BLaER1 treated with 17β-estradiol and CSF1 and Interleukin-3, amounts not matched to agents 10 nM and 100 nM (cell line): ENCODE measurements around the gene RASA1.
"Not testable (repeated sequence)": the region's sequence is repeated elsewhere in the genome, so short reads cannot be mapped to it uniquely, and the experiment has no call there.

Source experiments
- H3K27ac ChIP-seq, 11 experiments: shearing (Covaris generic); formaldehyde crosslinking; 2 replicates each; pipeline ENCODE4 v1.8.1; 2022
- H3K27me3 ChIP-seq, 11 experiments: shearing (Covaris generic); formaldehyde crosslinking; 2 replicates each; pipeline ENCODE4 v1.8.1; 2022
- H3K36me3 ChIP-seq, 11 experiments: shearing (Covaris generic); formaldehyde crosslinking; 2 replicates each; pipeline ENCODE4 v1.8.1; 2022
- H3K4me1 ChIP-seq, 10 experiments: shearing (Covaris generic); formaldehyde crosslinking; 2 replicates each; pipeline ENCODE4 v1.8.1; 2022
- H3K4me2 ChIP-seq, 11 experiments: shearing (Covaris generic); formaldehyde crosslinking; 2 replicates each; pipeline ENCODE4 v1.8.1; 2022
- H3K4me3 ChIP-seq, 10 experiments: shearing (Covaris generic); formaldehyde crosslinking; 2 replicates each; pipeline ENCODE4 v1.8.1; 2022
- H3K9ac ChIP-seq, 11 experiments: shearing (Covaris generic); formaldehyde crosslinking; 2 replicates each; pipeline ENCODE4 v1.8.1; 2022
- H3K9me3 ChIP-seq, 11 experiments: shearing (Covaris generic); formaldehyde crosslinking; replicated peaks in 1 of 11; 2 replicates each; pipeline ENCODE4 v1.8.1; 2022
- H4K20me1 ChIP-seq, 11 experiments: shearing (Covaris generic); formaldehyde crosslinking; 2 replicates each; pipeline ENCODE4 v1.8.1; 2022
- Cebpa-rat ChIP-seq, 11 experiments: shearing (Covaris generic); IDR thresholded peaks; 2 replicates each; pipeline ENCODE4 v1.8.1; 2022

Gene RASA1

GRCh38 chr5:87252283-87252605 lies 15.4 kb upstream of the RASA1 start:
- Histone ChIP-seq H3K9me3 (peaks cover 17 to 21% (median 19%) of the 10 kb centered on the region in 11 experiments), H3K9ac (no peak overlapping the region), H3K4me1 (no peaks in the 10 kb centered on the region), H3K27ac (no peak overlapping the region), H3K4me2 (no peak overlapping the region), H3K27me3 (no peaks in the 10 kb centered on the region), H3K36me3 (no peaks in the 10 kb centered on the region), H3K4me3 (no peak overlapping the region), H4K20me1 (no peaks in the 10 kb centered on the region)
- TF ChIP-seq Cebpa-rat (IDR thresholded peaks at IDR 0.05): no peak

DNA sequence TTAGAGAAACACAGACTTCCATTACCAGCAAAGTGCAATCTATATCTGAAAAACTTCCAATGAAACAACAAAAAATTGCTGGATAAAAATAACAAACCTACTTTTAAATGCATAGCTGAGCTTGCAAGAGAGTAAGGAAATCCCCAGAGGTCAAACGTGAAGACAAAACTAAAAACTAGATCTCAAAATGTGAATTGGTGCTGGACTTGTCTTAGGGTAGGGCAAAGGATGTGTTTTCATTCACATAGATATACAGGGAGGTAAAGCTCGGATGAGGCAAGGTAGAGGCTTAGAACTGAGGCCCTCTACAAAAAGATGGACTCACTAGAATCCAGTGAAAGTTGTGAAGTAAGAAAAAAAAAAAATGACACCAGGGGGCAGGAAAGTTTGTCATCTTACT lies 13.6 kb upstream of the RASA1 start:
- Histone ChIP-seq H3K9ac (no peak overlapping the region), H3K27ac (no peak overlapping the region), H3K4me2 (no peak overlapping the region), H3K4me3 (no peak overlapping the region), H3K9me3 (peaks cover 17 to 21% (median 19%) of the 10 kb centered on the region in 11 experiments), H3K36me3 (no peaks in the 10 kb centered on the region), H4K20me1 (no peaks in the 10 kb centered on the region), H3K4me1 (no peaks in the 10 kb centered on the region), H3K27me3 (no peaks in the 10 kb centered on the region)
- no peak for TF ChIP-seq Cebpa-rat (IDR thresholded peaks at IDR 0.05)

DNA sequence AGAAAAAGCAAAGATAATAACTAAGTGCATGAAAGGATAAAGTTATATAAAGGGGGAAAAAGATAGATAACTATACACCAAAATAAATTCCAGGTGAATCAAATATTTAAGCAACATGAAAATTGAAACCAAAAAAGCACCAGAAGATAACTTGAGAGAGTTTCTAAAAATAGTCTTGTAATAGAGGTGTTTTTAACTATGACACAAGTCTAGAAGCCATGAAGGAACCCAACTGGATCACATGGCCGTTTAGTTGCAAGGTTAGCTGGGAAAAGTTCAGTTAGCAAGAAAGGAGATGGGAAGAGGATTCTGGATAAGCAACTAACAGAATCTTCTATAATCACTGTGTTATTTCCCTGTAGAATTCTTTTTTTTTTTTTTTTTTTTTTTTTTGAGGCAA lies 9.2 kb upstream of the RASA1 start:
- no peak for TF ChIP-seq Cebpa-rat (IDR thresholded peaks at IDR 0.05)
- H3K27ac ChIP-seq: no peak overlapping the region
- H3K4me3 ChIP-seq: no peak overlapping the region
- H3K9me3 ChIP-seq: no peaks in the 10 kb centered on the region
- no peaks in the 10 kb centered on the region for H3K4me1 ChIP-seq
- H4K20me1 ChIP-seq: no peaks in the 10 kb centered on the region
- H3K4me2 ChIP-seq: no peak overlapping the region
- H3K9ac ChIP-seq: no peak overlapping the region
- H3K27me3 ChIP-seq: no peaks in the 10 kb centered on the region
- H3K36me3 ChIP-seq: no peaks in the 10 kb centered on the region

GRCh38 chr5:87260604-87261192 lies 7.0 kb upstream of the RASA1 start:
- Histone ChIP-seq H3K4me1 (no peaks in the 10 kb centered on the region), H3K4me2 (no peak overlapping the region), H3K9me3 (no peaks in the 10 kb centered on the region), H3K36me3 (no peaks in the 10 kb centered on the region), H3K27ac (no peak overlapping the region), H3K9ac (no peak overlapping the region), H3K4me3 (no peak overlapping the region), H3K27me3 (no peaks in the 10 kb centered on the region), H4K20me1 (no peaks in the 10 kb centered on the region)
- TF ChIP-seq Cebpa-rat (IDR thresholded peaks at IDR 0.05): no peak

DNA sequence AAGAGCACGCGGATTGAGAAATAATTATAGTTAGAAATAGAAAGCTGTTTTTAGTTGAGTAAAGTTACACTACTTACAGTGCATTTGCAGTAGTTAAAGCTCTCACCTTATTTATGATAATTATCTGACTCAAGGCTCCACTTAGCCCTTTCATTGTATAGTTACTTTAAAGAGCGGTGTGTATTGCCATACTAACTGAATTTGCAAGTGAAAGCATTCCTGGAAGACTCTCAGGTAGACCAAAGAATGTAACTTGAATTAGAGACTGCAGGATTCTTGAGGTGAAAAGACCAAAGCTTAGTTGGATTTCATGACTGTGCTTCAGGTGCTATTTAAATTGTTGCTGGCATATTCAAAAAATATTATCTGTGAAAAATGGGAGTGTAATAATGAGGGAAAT lies 4.2 kb upstream of the RASA1 start:
- Histone ChIP-seq H3K9me3 (no peaks in the 10 kb centered on the region), H4K20me1 (peaks cover 0 to 3% (median under 1%) of the 10 kb centered on the region in 11 experiments; a peak in 5 of 22 replicates), H3K4me3 (no peak overlapping the region), H3K4me1 (peaks cover 0 to 8% (median 4%) of the 10 kb centered on the region in 10 experiments; a peak in 6 of 20 replicates), H3K27me3 (no peaks in the 10 kb centered on the region), H3K27ac (no peak overlapping the region), H3K36me3 (no peaks in the 10 kb centered on the region), H3K4me2 (no peak overlapping the region), H3K9ac (no peak overlapping the region)
- TF ChIP-seq Cebpa-rat (IDR thresholded peaks at IDR 0.05): no peak

DNA sequence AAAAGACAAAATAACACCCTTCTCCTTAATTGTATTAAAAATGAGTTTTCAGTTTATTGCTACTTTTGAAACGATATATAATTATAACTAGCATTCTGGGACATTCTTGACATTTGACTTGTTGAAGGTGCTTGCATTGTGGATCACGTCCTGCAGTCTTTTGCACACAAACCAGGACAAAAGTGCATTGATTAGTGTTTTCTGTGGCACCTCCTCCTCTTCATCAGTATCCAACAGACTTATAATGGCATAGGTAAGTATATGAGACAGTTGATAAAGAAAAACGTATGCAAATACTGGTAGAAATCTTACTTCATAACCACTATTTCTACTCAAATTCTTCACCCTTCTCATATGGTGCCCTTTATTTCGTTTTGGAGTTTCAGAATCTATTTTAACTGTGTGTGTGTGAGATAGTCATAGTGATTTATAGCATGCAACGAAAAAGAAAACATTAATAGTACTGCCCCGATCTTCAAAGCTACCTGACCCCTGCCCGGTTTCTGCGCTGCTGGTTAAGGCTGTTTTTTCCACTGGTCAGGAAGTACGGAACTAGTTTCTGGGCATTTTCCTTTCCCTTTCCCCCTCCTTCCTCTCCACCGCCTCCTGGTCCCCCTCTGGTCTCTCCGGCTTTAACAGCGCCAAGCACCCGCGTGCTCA lies 639 bp upstream of the RASA1 start:
- no peaks in the 10 kb centered on the region for H3K27me3 ChIP-seq
- peak overlapping the region; percentile 74 to 95 (median 90) for H3K27ac ChIP-seq
- peak overlapping the region; percentile 60 to 89 (median 74) for H3K4me2 ChIP-seq
- peaks cover 3 to 35% (median 22%) of the 10 kb centered on the region in 11 experiments; a peak in 14 of 22 replicates for H4K20me1 ChIP-seq
- TF ChIP-seq Cebpa-rat (IDR thresholded peaks at IDR 0.05): no peak
- peaks cover 7 to 18% (median 12%) of the 10 kb centered on the region in 11 experiments; a peak in 20 of 22 replicates for H3K36me3 ChIP-seq
- H3K9me3 ChIP-seq: no peaks in the 10 kb centered on the region
- H3K9ac ChIP-seq: peak overlapping the region; percentile 84 to 97 (median 90)
- peak overlapping the region; percentile 82 to 96 (median 90) for H3K4me3 ChIP-seq
- H3K4me1 ChIP-seq: peaks cover 10 to 36% (median 20%) of the 10 kb centered on the region in 10 experiments

GRCh38 chr5:87268126-87268969 lies 665 bp downstream of the RASA1 start:
- peaks cover 12 to 27% (median 15%) of the 10 kb centered on the region in 11 experiments for H3K36me3 ChIP-seq
- peak overlapping the region; percentile 83 to 95 (median 92) for H3K4me2 ChIP-seq
- peak overlapping the region; percentile 84 to 97 (median 90) for H3K9ac ChIP-seq
- H3K9me3 ChIP-seq: no peaks in the 10 kb centered on the region
- H3K27me3 ChIP-seq: no peaks in the 10 kb centered on the region
- peaks cover 3 to 43% (median 23%) of the 10 kb centered on the region in 11 experiments; a peak in 15 of 22 replicates for H4K20me1 ChIP-seq
- H3K4me3 ChIP-seq: peak overlapping the region; percentile 82 to 96 (median 90)
- peak overlapping the region; percentile 83 to 95 (median 90) for H3K27ac ChIP-seq
- no peak for TF ChIP-seq Cebpa-rat (IDR thresholded peaks at IDR 0.05)
- H3K4me1 ChIP-seq: peaks cover 10 to 47% (median 20%) of the 10 kb centered on the region in 10 experiments

DNA sequence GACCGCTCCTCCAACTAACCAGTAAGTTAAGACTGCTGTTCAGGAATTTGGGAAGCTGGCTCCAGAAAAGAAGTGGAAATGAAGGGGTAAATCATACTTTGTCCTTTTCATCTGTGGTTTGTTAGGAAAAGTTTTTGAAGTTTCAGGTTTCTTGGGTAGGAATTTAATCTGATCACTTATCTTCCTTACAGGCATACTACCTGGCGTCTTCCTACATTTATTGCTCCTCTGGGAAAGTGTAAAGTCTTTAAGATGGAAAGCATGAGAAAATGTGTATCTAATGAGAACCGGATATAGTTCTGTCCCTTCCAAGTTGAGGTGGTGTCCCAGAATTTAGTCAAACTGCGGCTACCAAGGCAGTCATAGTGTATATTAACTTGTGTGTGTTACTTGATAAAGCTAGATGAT lies 1.3 kb downstream of the RASA1 start:
- no peak for TF ChIP-seq Cebpa-rat (IDR thresholded peaks at IDR 0.05)
- no peaks in the 10 kb centered on the region for H3K27me3 ChIP-seq
- H3K4me1 ChIP-seq: peaks cover 10 to 53% (median 20%) of the 10 kb centered on the region in 10 experiments
- H3K4me3 ChIP-seq: peak overlapping the region; percentile 82 to 96 (median 90)
- peak overlapping the region; percentile 83 to 95 (median 92) for H3K4me2 ChIP-seq
- H3K27ac ChIP-seq: peak overlapping the region; percentile 83 to 95 (median 90)
- H3K9ac ChIP-seq: peak overlapping the region; percentile 84 to 97 (median 90)
- H3K36me3 ChIP-seq: peaks cover 13 to 33% (median 21%) of the 10 kb centered on the region in 11 experiments
- H4K20me1 ChIP-seq: peaks cover 3 to 49% (median 27%) of the 10 kb centered on the region in 11 experiments; a peak in 16 of 22 replicates
- no peaks in the 10 kb centered on the region for H3K9me3 ChIP-seq

- Histone ChIP-seq H4K20me1 (peaks cover 15 to 69% (median 40%) of the 10 kb centered on the region in 11 experiments; a peak in 20 of 22 replicates), H3K4me2 (peak overlapping the region in 6 of 11 experiments; percentile 88 to 95 (median 92); a peak in 8 of 22 replicates), H3K4me3 (peak overlapping the region in 3 of 10 experiments; percentile 82 to 96 (median 95); a peak in 5 of 20 replicates), H3K9ac (peak overlapping the region in 1 of 11 experiments; percentile 97; a peak in 1 of 22 replicates), H3K36me3 (peaks cover 18 to 51% (median 34%) of the 10 kb centered on the region in 11 experiments), H3K4me1 (peaks cover 10 to 72% (median 20%) of the 10 kb centered on the region in 10 experiments)
- not testable (repeated sequence) for H3K27me3 ChIP-seq, H3K9me3 ChIP-seq, H3K27ac ChIP-seq
These were observed 3.2 kb downstream of the RASA1 start for GRCh38 chr5:87270888-87271287.
